Thymus (tissue), 11 donors: ENCODE data around the gene GPRASP3. TPM values are rescaled to one million over a fixed set of nuclear protein-coding genes. Genes with fewer than 3 reads are reported as not detected.
A peak's percentile ranks its signal among the peaks of the same experiment; 100 is the strongest.

Experiments
- DNase-seq, 9 donors: peaks; one replicate each; pipeline ENCODE4 v3.0.0-alpha.2; 2013; ENCODE audit warnings: low spot score in 9 of 9, low read depth in 6 of 9, missing footprints in 1 of 9
- H3K27ac ChIP-seq, 2 donors: one replicate each; pipeline ENCODE4 v1.5.1; 2013; ENCODE audit warnings: control low read depth in 1 of 2, low read depth in 1 of 2, low read length in 1 of 2, mild to moderate bottlenecking in 1 of 2, moderate library complexity in 1 of 2
- H3K27me3 ChIP-seq, 2 donors: one replicate each; pipeline ENCODE4 v1.5.1; 2013; ENCODE audit warnings: low read length in 1 of 2; ENCODE audit not compliant: control insufficient read depth in 2 of 2, insufficient read depth in 1 of 2
- H3K36me3 ChIP-seq, 2 donors: one replicate each; pipeline ENCODE4 v1.5.1; 2013; ENCODE audit warnings: low read length in 1 of 2, mild to moderate bottlenecking in 1 of 2, moderate library complexity in 1 of 2; ENCODE audit not compliant: control insufficient read depth in 2 of 2, insufficient read depth in 2 of 2
- H3K4me1 ChIP-seq, 2 donors: one replicate each; pipeline ENCODE4 v1.5.1; 2013; ENCODE audit warnings: low read length in 2 of 2; ENCODE audit not compliant: control insufficient read depth in 2 of 2, insufficient read depth in 2 of 2
- H3K4me3 ChIP-seq, 2 donors: one replicate each; pipeline ENCODE4 v1.5.1; 2013; ENCODE audit warnings: low read length in 2 of 2, control low read depth in 1 of 2, mild to moderate bottlenecking in 1 of 2
- H3K9me3 ChIP-seq, 2 donors: one replicate each; pipeline ENCODE4 v1.5.1; 2013; ENCODE audit warnings: low read length in 1 of 2, mild to moderate bottlenecking in 1 of 2; ENCODE audit not compliant: control insufficient read depth in 2 of 2, insufficient read depth in 1 of 2
- WGBS: extraction: QIAGEN DNeasy Blood & Tissue Kit; methylation state at CpG from one replicate; pipeline ENCODE4 v1.1.7; 2013; 5-methylcytosine and 5-hydroxymethylcytosine counted together
- polyA plus RNA-seq: library from polyadenylated mRNA; stranded (reverse); fragments of 200-250 nt; gene quantifications from one replicate; pipeline ENCODE4 v1.2.3, GENCODE V29; 2013
- total RNA-seq: library from RNA; stranded (reverse); fragments of 120-200 nt; gene quantifications from one replicate; pipeline ENCODE4 v1.2.4, GENCODE V29; 2013
- donor health status: healthy.

Gene GPRASP3
- total and polyA plus RNA-seq, 2 donors, result 2.0 to 3.1 TPM

DNA sequence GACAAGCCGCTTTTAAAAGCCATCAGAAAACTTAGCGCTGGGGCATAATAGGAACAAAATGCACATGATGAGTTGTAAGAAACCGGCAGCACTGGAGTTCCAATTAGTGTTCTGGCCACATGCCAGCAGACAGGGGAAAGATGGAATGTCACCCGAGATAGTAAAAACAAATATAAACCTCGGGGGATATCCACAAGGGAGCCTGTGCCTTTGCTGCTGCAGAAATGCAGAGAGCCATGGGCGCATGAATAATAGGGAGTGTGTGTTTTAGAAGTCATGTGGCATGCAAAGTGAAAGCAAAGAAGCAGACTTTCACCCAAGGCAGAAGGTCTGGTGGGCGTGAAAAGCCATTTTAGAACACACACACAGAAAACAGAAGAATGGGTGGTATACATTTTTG is 19.1 kb downstream of the GPRASP3 start:
- no peaks in the 10 kb centered on the region for H3K36me3 ChIP-seq
- H3K4me1 ChIP-seq, result no peaks in the 10 kb centered on the region
- WGBS, result 96% methylated on average over 7 of the region's 7 CpGs
- H3K4me3 ChIP-seq, result no peak overlapping the region
- H3K27me3 ChIP-seq, result no peaks in the 10 kb centered on the region
- H3K9me3 ChIP-seq, result no peaks in the 10 kb centered on the region
- DNase-seq, result no peak
- no peak overlapping the region for H3K27ac ChIP-seq

DNA sequence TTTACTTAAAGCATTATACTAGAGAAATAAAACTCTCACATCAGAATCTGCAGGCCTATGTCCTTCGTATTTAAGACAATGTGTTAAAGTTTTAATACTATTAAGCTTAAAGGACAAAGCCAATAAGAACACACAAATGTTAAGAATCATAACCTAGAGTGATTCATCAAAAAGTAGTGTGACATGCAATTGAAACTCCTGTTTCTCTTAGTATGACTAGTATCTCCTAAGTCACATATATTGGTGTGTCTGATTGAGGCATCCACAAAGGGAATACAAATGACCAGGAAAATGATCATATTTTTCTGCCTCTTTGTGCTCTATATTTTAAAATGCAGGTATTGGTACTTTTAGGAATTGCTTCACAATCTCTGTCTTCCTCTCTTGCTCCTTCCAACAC is 23.8 kb downstream of the GPRASP3 start:
- H3K9me3 ChIP-seq, result no peaks in the 10 kb centered on the region
- H3K27me3 ChIP-seq, result peaks cover 0 to 9% of the 10 kb centered on the region in 2 donors
- no peak overlapping the region for H3K27ac ChIP-seq
- no peak overlapping the region for H3K4me3 ChIP-seq
- no peaks in the 10 kb centered on the region for H3K4me1 ChIP-seq
- WGBS, result 98% methylated on average over 1 of the region's 1 CpG
- DNase-seq, result no peak
- H3K36me3 ChIP-seq, result no peaks in the 10 kb centered on the region

GRCh38 chrX:102745513-102745856 is 24.9 kb downstream of the GPRASP3 start:
- 50% methylated on average over 14 of the region's 14 CpGs for WGBS
- Histone ChIP-seq H3K36me3 (no peaks in the 10 kb centered on the region), H3K27ac (no peak overlapping the region), H3K9me3 (no peaks in the 10 kb centered on the region), H3K27me3 (peaks cover 0 to 9% of the 10 kb centered on the region in 2 donors), H3K4me3 (peak overlapping the region in 1 of 2 donors; percentile 50), H3K4me1 (no peaks in the 10 kb centered on the region)
- no peak for DNase-seq

DNA sequence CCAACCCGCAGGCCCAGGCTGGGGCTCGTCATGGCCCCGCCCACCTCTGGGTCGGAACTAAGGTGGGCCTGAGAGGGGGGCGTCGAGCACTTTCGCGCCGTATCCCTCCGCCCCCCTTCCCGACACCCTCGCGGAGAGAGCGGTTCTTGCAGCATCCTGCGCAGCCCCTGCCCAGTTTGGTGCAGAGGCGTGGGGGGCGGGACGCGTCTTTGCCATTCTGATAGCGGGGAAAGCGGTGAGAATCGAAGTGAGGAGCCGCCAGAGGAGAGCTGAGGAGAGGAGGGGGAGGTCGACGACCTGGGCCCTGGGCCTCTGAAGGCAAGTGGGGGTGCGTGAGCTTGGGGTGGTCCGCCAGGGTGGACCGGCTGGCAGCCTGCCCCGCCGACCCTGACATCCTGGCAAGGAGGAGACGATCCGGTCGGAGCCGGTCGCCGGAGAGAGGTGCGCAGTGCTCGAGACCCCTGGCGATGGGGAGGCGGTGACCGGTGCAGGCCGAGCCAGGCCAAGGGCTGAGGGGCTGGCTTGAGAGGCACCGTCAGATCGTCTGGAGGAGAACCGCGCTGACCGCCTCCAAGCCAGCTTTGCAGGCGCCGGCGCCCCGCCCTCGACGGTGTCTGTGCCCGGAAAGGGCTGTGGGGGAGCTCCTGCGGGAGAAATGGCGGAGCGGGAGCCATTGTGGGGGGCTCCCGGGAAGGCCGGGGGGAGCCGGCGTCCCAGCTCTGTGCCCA is 25.5 kb downstream of the GPRASP3 start:
- WGBS, result 2% methylated on average over 60 of the region's 61 CpGs
- peak in 4 of 9 donors; percentile 1 to 34 (median 9) for DNase-seq
- peak overlapping the region in 1 of 2 donors; percentile 18 for H3K27ac ChIP-seq

DNA sequence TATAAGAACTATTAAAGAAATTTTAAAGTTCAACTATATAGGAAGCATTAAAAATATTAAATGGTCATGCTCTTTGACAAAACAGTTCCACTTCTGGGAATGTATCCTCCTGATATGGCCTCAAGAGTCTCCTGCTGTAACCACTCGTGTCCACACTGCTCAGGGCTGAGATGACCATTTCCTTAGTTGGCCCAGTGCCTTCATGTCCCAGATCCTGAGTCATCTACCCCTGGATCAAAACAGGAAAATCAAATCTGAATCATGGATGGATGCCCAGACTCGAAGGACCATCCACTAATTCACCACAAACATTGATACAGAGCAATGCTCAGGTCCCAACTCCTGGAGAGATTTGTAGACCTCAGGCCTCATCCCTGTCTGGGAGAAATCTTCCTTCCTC is 44.7 kb downstream of the GPRASP3 start:
- H3K27ac ChIP-seq, result no peak overlapping the region
- no peak for DNase-seq
- no peaks in the 10 kb centered on the region for H3K4me1 ChIP-seq
- no peaks in the 10 kb centered on the region for H3K27me3 ChIP-seq
- WGBS, result 89% methylated on average over 2 of the region's 2 CpGs
- H3K9me3 ChIP-seq, result no peaks in the 10 kb centered on the region
- H3K4me3 ChIP-seq, result no peak overlapping the region
- H3K36me3 ChIP-seq, result no peaks in the 10 kb centered on the region

More for the DNA sequence above, 25.5 kb downstream of the GPRASP3 start:
- Histone ChIP-seq H3K36me3 (no peaks in the 10 kb centered on the region), H3K27me3 (peaks cover 0 to 9% of the 10 kb centered on the region in 2 donors), H3K4me3 (peak overlapping the region; percentile 47 to 50), H3K4me1 (no peaks in the 10 kb centered on the region), H3K9me3 (no peaks in the 10 kb centered on the region)

- H3K36me3 ChIP-seq, result no peaks in the 10 kb centered on the region
- H3K27ac ChIP-seq, result no peak overlapping the region
- WGBS, result 91% methylated on average over 4 of the region's 4 CpGs
- DNase-seq, result no peak
- H3K4me3 ChIP-seq, result no peak overlapping the region
- H3K9me3 ChIP-seq, result no peaks in the 10 kb centered on the region
- no peaks in the 10 kb centered on the region for H3K4me1 ChIP-seq
- H3K27me3 ChIP-seq, result no peaks in the 10 kb centered on the region
These were observed 45.3 kb downstream of the GPRASP3 start for GRCh38 chrX:102765809-102766208.

- Histone ChIP-seq H3K27ac (no peak overlapping the region), H3K36me3 (no peaks in the 10 kb centered on the region), H3K27me3 (no peaks in the 10 kb centered on the region), H3K9me3 (no peaks in the 10 kb centered on the region), H3K4me3 (no peak overlapping the region), H3K4me1 (no peaks in the 10 kb centered on the region)
- 89% methylated on average over 1 of the region's 1 CpG for WGBS
- DNase-seq, result no peak
These were observed 46.7 kb downstream of the GPRASP3 start for GRCh38 chrX:102767287-102767686.

- H3K4me1 ChIP-seq, result no peaks in the 10 kb centered on the region
- under 1% methylated on average over 22 of the region's 22 CpGs for WGBS
- no peaks in the 10 kb centered on the region for H3K36me3 ChIP-seq
- peak overlapping the region in 1 of 2 donors; percentile 52 for H3K27ac ChIP-seq
- H3K9me3 ChIP-seq, result no peaks in the 10 kb centered on the region
- peak; percentile 65 to 92 (median 74) for DNase-seq
- no peaks in the 10 kb centered on the region for H3K27me3 ChIP-seq
- peak overlapping the region; percentile 66 for H3K4me3 ChIP-seq
These were observed 48.6 kb downstream of the GPRASP3 start for GRCh38 chrX:102768987-102769761.
